PFSK-1 (cell line): Measurements from ENCODE around the gene APBA3.

ENCODE experiments used
- FOXP2 ChIP-seq: optimal IDR thresholded peaks from 2 replicates; pipeline ENCODE3; 2011; ENCODE audit warnings: borderline replicate concordance, control low read depth, inconsistent platforms; ENCODE audit not compliant: insufficient read depth; ENCODE audit errors: extremely low read length, extremely low read depth
- POLR2AphosphoS5 ChIP-seq: IDR thresholded peaks from 2 replicates; pipeline ENCODE4 v1.6.1; 2012; ENCODE audit warnings: low read depth, mild to moderate bottlenecking, control low read depth, low read length, moderate library complexity
- SIN3A ChIP-seq: IDR thresholded peaks from 2 replicates; pipeline ENCODE4 v1.6.1; 2012; ENCODE audit warnings: mild to moderate bottlenecking, low read length, moderate library complexity, borderline replicate concordance; ENCODE audit not compliant: insufficient read depth
- TAF1 ChIP-seq: IDR thresholded peaks from 2 replicates; pipeline ENCODE4 v1.6.1; 2012; ENCODE audit warnings: low read length, control low read depth, borderline replicate concordance; ENCODE audit not compliant: insufficient read depth
- TF ChIP-seq, protein P1 (sequence below), 2 experiments: IDR thresholded peaks; 2 replicates each; pipeline versions ENCODE4 v1.6.1 to v1.8.0; 2011 to 2012; ENCODE audit warnings: low read depth in 2 of 2, low read length in 2 of 2, control low read depth in 1 of 2, inconsistent platforms in 1 of 2, mild to moderate bottlenecking in 1 of 2, moderate library complexity in 1 of 2; ENCODE audit not compliant: insufficient read depth in 1 of 2

The APBA3 gene

GRCh38 chr19:3753631-3754410 lies 7.7 kb downstream of the APBA3 start:
- TF ChIP-seq SIN3A (no peak), POLR2AphosphoS5 (no peak), FOXP2 (no peak), TAF1 (no peak)
- TF ChIP-seq, protein P1, sequence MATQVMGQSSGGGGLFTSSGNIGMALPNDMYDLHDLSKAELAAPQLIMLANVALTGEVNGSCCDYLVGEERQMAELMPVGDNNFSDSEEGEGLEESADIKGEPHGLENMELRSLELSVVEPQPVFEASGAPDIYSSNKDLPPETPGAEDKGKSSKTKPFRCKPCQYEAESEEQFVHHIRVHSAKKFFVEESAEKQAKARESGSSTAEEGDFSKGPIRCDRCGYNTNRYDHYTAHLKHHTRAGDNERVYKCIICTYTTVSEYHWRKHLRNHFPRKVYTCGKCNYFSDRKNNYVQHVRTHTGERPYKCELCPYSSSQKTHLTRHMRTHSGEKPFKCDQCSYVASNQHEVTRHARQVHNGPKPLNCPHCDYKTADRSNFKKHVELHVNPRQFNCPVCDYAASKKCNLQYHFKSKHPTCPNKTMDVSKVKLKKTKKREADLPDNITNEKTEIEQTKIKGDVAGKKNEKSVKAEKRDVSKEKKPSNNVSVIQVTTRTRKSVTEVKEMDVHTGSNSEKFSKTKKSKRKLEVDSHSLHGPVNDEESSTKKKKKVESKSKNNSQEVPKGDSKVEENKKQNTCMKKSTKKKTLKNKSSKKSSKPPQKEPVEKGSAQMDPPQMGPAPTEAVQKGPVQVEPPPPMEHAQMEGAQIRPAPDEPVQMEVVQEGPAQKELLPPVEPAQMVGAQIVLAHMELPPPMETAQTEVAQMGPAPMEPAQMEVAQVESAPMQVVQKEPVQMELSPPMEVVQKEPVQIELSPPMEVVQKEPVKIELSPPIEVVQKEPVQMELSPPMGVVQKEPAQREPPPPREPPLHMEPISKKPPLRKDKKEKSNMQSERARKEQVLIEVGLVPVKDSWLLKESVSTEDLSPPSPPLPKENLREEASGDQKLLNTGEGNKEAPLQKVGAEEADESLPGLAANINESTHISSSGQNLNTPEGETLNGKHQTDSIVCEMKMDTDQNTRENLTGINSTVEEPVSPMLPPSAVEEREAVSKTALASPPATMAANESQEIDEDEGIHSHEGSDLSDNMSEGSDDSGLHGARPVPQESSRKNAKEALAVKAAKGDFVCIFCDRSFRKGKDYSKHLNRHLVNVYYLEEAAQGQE (IDR thresholded peaks at IDR 0.05; ENCODE audit: insufficient read depth in 1 of 2, low read depth in 2 of 2, low read length in 2 of 2) = no peak

- TF ChIP-seq POLR2AphosphoS5 = no peak
- TF ChIP-seq SIN3A = no peak
- no peak for TF ChIP-seq FOXP2
- TF ChIP-seq, protein P1 (IDR thresholded peaks at IDR 0.05; ENCODE audit: insufficient read depth in 1 of 2, low read depth in 2 of 2, low read length in 2 of 2) = no peak
- no peak for TF ChIP-seq TAF1
Measured at GRCh38 chr19:3752492-3752891, 9.0 kb downstream of the APBA3 start.

DNA sequence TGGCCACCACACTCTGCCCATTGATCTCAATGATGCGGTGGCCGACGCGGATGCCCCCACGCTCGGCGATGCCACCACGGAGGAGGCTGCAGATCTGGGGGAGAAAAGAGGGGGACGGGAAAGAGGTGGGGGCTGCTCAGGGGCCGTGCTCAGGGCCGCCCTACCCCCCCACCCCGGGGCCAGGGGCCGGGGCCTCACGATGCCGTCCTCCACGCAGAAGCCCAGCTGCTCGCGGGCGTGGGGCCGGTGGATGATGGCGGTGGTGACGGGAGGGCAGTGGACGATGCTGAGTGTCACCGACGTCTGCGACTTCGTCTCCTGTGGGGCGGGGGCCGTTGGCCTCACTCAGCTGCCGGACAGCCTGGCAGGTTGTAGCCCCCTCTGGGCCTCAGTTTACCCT lies 10.3 kb downstream of the APBA3 start:
- TF ChIP-seq SIN3A (no peak), POLR2AphosphoS5 (no peak), TAF1 (no peak), FOXP2 (no peak)
- TF ChIP-seq, protein P1 (IDR thresholded peaks at IDR 0.05; ENCODE audit: insufficient read depth in 1 of 2, low read depth in 2 of 2, low read length in 2 of 2) = no peak

- no peak for TF ChIP-seq FOXP2
- TF ChIP-seq POLR2AphosphoS5 = no peak
- no peak for TF ChIP-seq SIN3A
- TF ChIP-seq TAF1 = no peak
- TF ChIP-seq, protein P1 (IDR thresholded peaks at IDR 0.05; ENCODE audit: insufficient read depth in 1 of 2, low read depth in 2 of 2, low read length in 2 of 2) = no peak
Measured at GRCh38 chr19:3750211-3750610, 11.3 kb downstream of the APBA3 start.

DNA sequence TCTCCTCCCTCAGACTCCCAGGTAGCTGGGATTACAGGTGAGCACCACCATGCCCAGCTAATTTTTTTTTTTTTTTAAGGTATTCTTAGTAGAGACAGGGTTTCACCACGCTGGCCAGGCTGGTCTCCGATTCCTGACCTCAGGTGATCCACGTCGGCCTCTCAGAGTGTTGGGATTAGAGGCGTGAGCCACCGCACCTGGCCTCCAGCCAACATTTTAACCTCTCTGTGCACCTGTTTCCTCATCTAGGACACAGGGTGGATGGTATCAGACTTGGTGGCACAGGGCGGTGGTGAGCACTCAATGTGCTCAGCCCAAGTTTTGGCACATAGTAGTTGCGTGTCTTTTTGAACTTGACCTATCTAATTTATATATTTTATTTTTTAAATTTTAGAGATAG lies 12.5 kb downstream of the APBA3 start:
- TF ChIP-seq FOXP2 (no peak), POLR2AphosphoS5 (no peak), TAF1 (no peak), SIN3A (no peak)
- TF ChIP-seq, protein P1 (IDR thresholded peaks at IDR 0.05; ENCODE audit: insufficient read depth in 1 of 2, low read depth in 2 of 2, low read length in 2 of 2) = no peak
